ENCODE results near the gene C1orf21. TPM values are rescaled to one million over a fixed set of nuclear protein-coding genes. Genes with fewer than 3 reads are reported as not detected.

Gene C1orf21
- total RNA-seq, 1 experiment from 2014 or later = 8.4 TPM

DNA sequence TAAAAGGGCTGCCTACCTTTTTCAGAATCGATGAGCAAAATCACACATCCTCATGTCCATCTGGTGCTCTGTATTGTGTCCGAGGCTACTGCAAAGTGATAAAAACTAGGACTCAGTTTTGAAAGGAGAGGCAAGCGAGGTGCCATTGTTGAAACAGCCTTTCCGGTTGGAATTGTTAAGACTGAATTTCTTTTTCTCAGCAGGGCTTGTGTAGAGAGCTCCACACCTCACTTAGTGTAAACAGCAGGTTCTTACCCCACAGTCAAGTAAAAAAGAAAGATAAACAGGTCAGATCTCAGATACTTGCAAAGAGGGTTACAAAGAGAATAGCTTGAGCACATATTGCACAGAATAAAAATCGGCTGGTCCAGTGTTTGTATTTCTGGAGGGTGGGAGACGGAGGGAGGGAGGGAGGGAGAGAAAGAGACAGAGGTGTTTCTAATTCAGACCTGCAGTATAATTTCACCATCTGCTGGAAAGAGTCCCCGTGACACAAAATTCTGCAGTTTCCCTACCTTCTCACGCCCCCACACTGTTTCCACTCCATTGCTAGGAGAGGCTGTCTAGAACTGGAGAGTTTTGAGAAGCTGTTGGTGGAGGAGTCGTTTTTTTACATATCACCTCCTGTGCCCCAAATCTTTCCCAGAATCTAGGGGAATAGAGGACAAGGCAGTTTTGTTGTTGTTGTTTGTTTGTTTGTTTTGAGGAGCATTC lies 285.3 kb downstream of the C1orf21 start:
- in situ Hi-C loops (cut with HindIII; ENCODE audit: low pct_unique_long_range_greater_than_20kb, low sequenced_read_pairs) = no loop called here
- no peak for DNase-seq (ENCODE audit: low read depth)

DNA sequence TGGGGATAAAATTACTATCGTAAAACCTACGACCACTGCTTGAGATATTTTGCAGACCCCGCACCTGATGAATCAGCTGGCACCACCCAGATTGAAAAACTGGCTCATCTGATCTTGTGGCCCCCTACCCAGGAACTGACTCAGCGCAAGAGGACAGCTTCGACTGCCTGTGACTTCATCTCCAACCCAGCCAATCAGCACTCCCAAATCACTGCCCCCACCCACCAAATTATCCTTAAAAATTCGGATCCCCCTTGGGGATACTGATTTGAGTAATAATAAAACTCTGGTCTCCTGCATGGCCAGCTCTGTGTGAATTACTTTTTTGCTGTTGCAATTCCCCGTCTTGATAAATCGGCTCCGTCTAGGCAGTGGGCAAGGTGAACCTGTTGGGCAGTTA lies 286.5 kb downstream of the C1orf21 start:
- no peak for DNase-seq (ENCODE audit: low read depth)
- in situ Hi-C loops (cut with HindIII; ENCODE audit: low pct_unique_long_range_greater_than_20kb, low sequenced_read_pairs) = no loop called here

DNA sequence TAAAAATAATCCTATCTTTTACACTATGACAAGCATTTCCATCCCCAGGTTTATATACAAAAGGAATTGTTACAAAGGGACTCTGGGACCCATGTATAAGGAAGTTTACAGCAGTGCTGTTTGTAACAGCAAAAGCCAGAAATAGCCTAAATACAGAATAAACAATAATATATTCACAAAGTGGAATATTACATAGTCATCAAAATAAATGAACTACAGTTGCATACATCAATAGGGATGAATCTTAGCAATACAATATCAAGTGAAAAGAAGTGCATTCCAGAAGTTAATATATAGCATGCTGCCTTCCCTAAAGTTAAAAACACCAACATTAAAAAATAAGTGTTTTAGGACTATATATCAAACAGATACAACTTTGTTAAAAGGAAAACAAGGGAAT lies 290.5 kb downstream of the C1orf21 start:
- in situ Hi-C loops (cut with HindIII; ENCODE audit: low pct_unique_long_range_greater_than_20kb, low sequenced_read_pairs) = no loop called here
- no peak for DNase-seq (ENCODE audit: low read depth)
